Type B pancreatic cell (in vitro differentiated cells): ENCODE measurements around the gene EHBP1L1. TPM values are rescaled to one million over a fixed set of nuclear protein-coding genes. Genes with fewer than 3 reads are reported as not detected.

Experiments used
- DNase-seq: peaks from one replicate; pipeline ENCODE4 v3.0.0; 2021; ENCODE audit warnings: mixed read lengths; ENCODE audit not compliant: unreplicated experiment; ENCODE audit errors: extremely low spot score
- H3K27ac Mint-ChIP-seq: 2 replicates; pipeline ENCODE4 v1.8.0; 2021; ENCODE audit warnings: mild to moderate bottlenecking, mixed read lengths
- H3K27me3 Mint-ChIP-seq: 2 replicates; pipeline ENCODE4 v1.8.0; 2021; ENCODE audit warnings: mixed read lengths
- H3K36me3 Mint-ChIP-seq: 2 replicates; pipeline ENCODE4 v1.8.0; 2021; ENCODE audit warnings: mixed read lengths
- H3K4me1 Mint-ChIP-seq: one replicate; pipeline ENCODE4 v1.8.0; 2021; ENCODE audit warnings: mixed read lengths; ENCODE audit not compliant: unreplicated experiment
- H3K4me3 Mint-ChIP-seq: 2 replicates; pipeline ENCODE4 v1.8.0; 2021; ENCODE audit warnings: mild to moderate bottlenecking, mixed read lengths
- H3K9me3 Mint-ChIP-seq: 2 replicates; pipeline ENCODE4 v1.8.0; 2021; ENCODE audit warnings: mixed read lengths
- CTCF ChIP-seq: fragments of 200-600 bp; sonication (generic); conservative IDR thresholded peaks from 2 replicates; pipeline ENCODE4 v1.5.0; 2021; ENCODE audit warnings: antibody characterized with exemption, mild to moderate bottlenecking
- total RNA-seq: library from RNA; stranded (reverse); gene quantifications from 2 replicates; pipeline ENCODE4 v1.2.1, GENCODE V29; 2021; ENCODE audit warnings: low replicate concordance

Gene EHBP1L1
- total RNA-seq, 1 donor from 2014 or later = 14.7 TPM

GRCh38 chr11:65612691-65613090 is 36.8 kb downstream of the EHBP1L1 start:
- peak overlapping the region; percentile 73 for H3K27ac Mint-ChIP-seq
- no peak for DNase-seq
- peak overlapping the region; percentile 83 for H3K4me3 Mint-ChIP-seq
- H3K27me3 Mint-ChIP-seq = no peaks in the 10 kb centered on the region
- H3K4me1 Mint-ChIP-seq = peaks cover 31% of the 10 kb centered on the region
- TF ChIP-seq CTCF = no peak
- H3K36me3 Mint-ChIP-seq = peaks cover 8% of the 10 kb centered on the region
- H3K9me3 Mint-ChIP-seq = no peaks in the 10 kb centered on the region

GRCh38 chr11:65613091-65613928 is 37.5 kb downstream of the EHBP1L1 start:
- Mint-ChIP-seq H3K4me3 (peak overlapping the region; percentile 65), H3K36me3 (peaks cover 8% of the 10 kb centered on the region), H3K27me3 (no peaks in the 10 kb centered on the region), H3K27ac (peak overlapping the region; percentile 73), H3K9me3 (no peaks in the 10 kb centered on the region), H3K4me1 (peaks cover 31% of the 10 kb centered on the region)
- TF ChIP-seq CTCF = no peak
- DNase-seq = no peak

GRCh38 chr11:65615229-65615949 is 39.5 kb downstream of the EHBP1L1 start, which contains the start of gene PCNX3:
PCNX3 (plus strand) TSS chr11:65615776; CDS start chr11:65616312, 536 bp downstream.
- no peak for TF ChIP-seq CTCF
- H3K4me3 Mint-ChIP-seq = peak within 1 kb of the TSS; percentile 96
- no peaks in the 10 kb centered on the region for H3K27me3 Mint-ChIP-seq

GRCh38 chr11:65615950-65616574 is 40.2 kb downstream of the EHBP1L1 start:
- Mint-ChIP-seq H3K4me1 (peaks cover 16% of the 10 kb centered on the region), H3K4me3 (peak overlapping the region; percentile 96), H3K36me3 (peaks cover 5% of the 10 kb centered on the region), H3K27me3 (no peaks in the 10 kb centered on the region), H3K9me3 (no peaks in the 10 kb centered on the region), H3K27ac (peak overlapping the region; percentile 98)
- TF ChIP-seq CTCF = no peak
- no peak for DNase-seq

More at GRCh38 chr11:65615229-65615949, 39.5 kb downstream of the EHBP1L1 start, which contains the start of gene PCNX3:
- H3K9me3 Mint-ChIP-seq = no peaks in the 10 kb centered on the region
- H3K27ac Mint-ChIP-seq = peak within 1 kb of the TSS; percentile 98
- DNase-seq = peak; percentile 100
- H3K4me1 Mint-ChIP-seq = peaks cover 21% of the 10 kb centered on the region
- H3K36me3 Mint-ChIP-seq = peaks cover 5% of the 10 kb centered on the region

- Mint-ChIP-seq H3K36me3 (peaks cover 5% of the 10 kb centered on the region), H3K27ac (peak overlapping the region; percentile 91), H3K27me3 (no peaks in the 10 kb centered on the region), H3K9me3 (no peaks in the 10 kb centered on the region), H3K4me1 (peaks cover 16% of the 10 kb centered on the region), H3K4me3 (peak overlapping the region; percentile 96)
- no peak for DNase-seq
- no peak for TF ChIP-seq CTCF
These were observed 40.7 kb downstream of the EHBP1L1 start for GRCh38 chr11:65616575-65617001.
